ENCODE measurements around the gene RMRP. TPM values are rescaled to one million over a fixed set of nuclear protein-coding genes. Genes with fewer than 3 reads are reported as not detected.
A peak's percentile ranks its signal among the peaks of the same experiment; 100 is the strongest.

The RMRP gene
- total RNA-seq (over 10,000 TPM; 14,949 to 16,694 TPM), polyA plus RNA-seq (not detected)
- long read RNA-seq, donor 1: 0 reads
- long read RNA-seq, donor 2: 0 reads

- Histone ChIP-seq H3K4me1 (ENCODE audit: control insufficient read depth in 1 of 2, insufficient read depth in 2 of 2, low read length in 2 of 2) (no peaks in the 10 kb centered on the region), H3K36me3 (ENCODE audit: control insufficient read depth in 1 of 2, insufficient read depth in 2 of 2, low read length in 1 of 2) (no peaks in the 10 kb centered on the region), H3K27me3 (ENCODE audit: control insufficient read depth in 1 of 2, insufficient read depth in 2 of 2, low read length in 1 of 2) (no peaks in the 10 kb centered on the region), H3K4me3 (ENCODE audit: low read length in 2 of 2) (peak within 1 kb of the TSS; percentile 80 to 90), H3K9me3 (ENCODE audit: control insufficient read depth, low read length) (no peaks in the 10 kb centered on the region), H3K27ac (ENCODE audit: low read depth in 1 of 2, low read length in 2 of 2) (peak within 1 kb of the TSS; percentile 77 to 86)
- peak; percentile 98 to 99 for DNase-seq
- WGBS, 2 donors: 0 to 1% methylated on average over 42 of the region's 42 CpGs
- peak; percentile 97 for ATAC-seq (ENCODE audit: low FRiP score)
- intact Hi-C loops (cut with DNase I): loop anchor here (2.0 to 10.0 kb wide), 2 partner anchors 73 to 227 kb away; no protein-coding TSS in a partner anchor
Observed at GRCh38 chr9:35657546-35658136, at the start of gene RMRP. TSS of gene RMRP (minus strand) at chr9:35658019.

- Histone ChIP-seq H3K27ac (ENCODE audit: low read depth in 1 of 2, low read length in 2 of 2) (no peak overlapping the region), H3K36me3 (ENCODE audit: control insufficient read depth in 1 of 2, insufficient read depth in 2 of 2, low read length in 1 of 2) (peaks cover 13 to 60% of the 10 kb centered on the region in 2 donors), H3K27me3 (ENCODE audit: control insufficient read depth in 1 of 2, insufficient read depth in 2 of 2, low read length in 1 of 2) (no peaks in the 10 kb centered on the region), H3K4me1 (ENCODE audit: control insufficient read depth in 1 of 2, insufficient read depth in 2 of 2, low read length in 2 of 2) (no peaks in the 10 kb centered on the region), H3K4me3 (ENCODE audit: low read length in 2 of 2) (no peak overlapping the region), H3K9me3 (ENCODE audit: control insufficient read depth, low read length) (no peaks in the 10 kb centered on the region)
- ATAC-seq (ENCODE audit: low FRiP score): no peak
- WGBS, 2 donors: 84% methylated on average over 10 of the region's 10 CpGs
- intact Hi-C loops (cut with DNase I): no loop called here
- no peak for DNase-seq
Observed at GRCh38 chr9:35706951-35707350, 49.1 kb upstream of the RMRP start.

GRCh38 chr9:35705836-35706430, 48.1 kb upstream of the RMRP start:
- intact Hi-C loops (cut with DNase I): no loop called here
- H3K9me3 ChIP-seq (ENCODE audit: control insufficient read depth, low read length): no peaks in the 10 kb centered on the region
- H3K36me3 ChIP-seq (ENCODE audit: control insufficient read depth in 1 of 2, insufficient read depth in 2 of 2, low read length in 1 of 2): peaks cover 10 to 53% of the 10 kb centered on the region in 2 donors
- no peaks in the 10 kb centered on the region for H3K4me1 ChIP-seq (ENCODE audit: control insufficient read depth in 1 of 2, insufficient read depth in 2 of 2, low read length in 2 of 2)
- no peak for ATAC-seq (ENCODE audit: low FRiP score)
- peak in 1 of 2 donors; percentile 28 for DNase-seq
- no peak overlapping the region for H3K4me3 ChIP-seq (ENCODE audit: low read length in 2 of 2)
- no peaks in the 10 kb centered on the region for H3K27me3 ChIP-seq (ENCODE audit: control insufficient read depth in 1 of 2, insufficient read depth in 2 of 2, low read length in 1 of 2)
- WGBS, 2 donors: 88 to 90% methylated on average over 7 of the region's 7 CpGs
- peak overlapping the region in 1 of 2 donors; percentile 20 for H3K27ac ChIP-seq (ENCODE audit: low read depth in 1 of 2, low read length in 2 of 2)

GRCh38 chr9:35705372-35705771, 47.6 kb upstream of the RMRP start:
- H3K4me1 ChIP-seq (ENCODE audit: control insufficient read depth in 1 of 2, insufficient read depth in 2 of 2, low read length in 2 of 2): no peaks in the 10 kb centered on the region
- H3K27ac ChIP-seq (ENCODE audit: low read depth in 1 of 2, low read length in 2 of 2): no peak overlapping the region
- 61 to 66% methylated on average over 8 of the region's 8 CpGs for WGBS, 2 donors
- ATAC-seq (ENCODE audit: low FRiP score) (no peak), DNase-seq (peak; percentile 16 to 55)
- peaks cover 10 to 48% of the 10 kb centered on the region in 2 donors for H3K36me3 ChIP-seq (ENCODE audit: control insufficient read depth in 1 of 2, insufficient read depth in 2 of 2, low read length in 1 of 2)
- no peak overlapping the region for H3K4me3 ChIP-seq (ENCODE audit: low read length in 2 of 2)
- intact Hi-C loops (cut with DNase I): no loop called here
- H3K9me3 ChIP-seq (ENCODE audit: control insufficient read depth, low read length): no peaks in the 10 kb centered on the region
- no peaks in the 10 kb centered on the region for H3K27me3 ChIP-seq (ENCODE audit: control insufficient read depth in 1 of 2, insufficient read depth in 2 of 2, low read length in 1 of 2)

GRCh38 chr9:35703906-35704672, 46.3 kb upstream of the RMRP start:
- no peak for ATAC-seq (ENCODE audit: low FRiP score)
- Histone ChIP-seq H3K4me1 (ENCODE audit: control insufficient read depth in 1 of 2, insufficient read depth in 2 of 2, low read length in 2 of 2) (no peaks in the 10 kb centered on the region), H3K27me3 (ENCODE audit: control insufficient read depth in 1 of 2, insufficient read depth in 2 of 2, low read length in 1 of 2) (no peaks in the 10 kb centered on the region), H3K9me3 (ENCODE audit: control insufficient read depth, low read length) (no peaks in the 10 kb centered on the region), H3K36me3 (ENCODE audit: control insufficient read depth in 1 of 2, insufficient read depth in 2 of 2, low read length in 1 of 2) (peaks cover 15 to 60% of the 10 kb centered on the region in 2 donors), H3K4me3 (ENCODE audit: low read length in 2 of 2) (no peak overlapping the region), H3K27ac (ENCODE audit: low read depth in 1 of 2, low read length in 2 of 2) (no peak overlapping the region)
- peak; percentile 33 to 72 for DNase-seq
- intact Hi-C loops (cut with DNase I): no loop called here
- 91 to 92% methylated on average over 26 of the region's 26 CpGs for WGBS, 2 donors

GRCh38 chr9:35702696-35703095, 44.9 kb upstream of the RMRP start:
- intact Hi-C loops (cut with DNase I): no loop called here
- Histone ChIP-seq H3K27ac (ENCODE audit: low read depth in 1 of 2, low read length in 2 of 2) (no peak overlapping the region), H3K9me3 (ENCODE audit: control insufficient read depth, low read length) (no peaks in the 10 kb centered on the region), H3K4me3 (ENCODE audit: low read length in 2 of 2) (no peak overlapping the region), H3K27me3 (ENCODE audit: control insufficient read depth in 1 of 2, insufficient read depth in 2 of 2, low read length in 1 of 2) (no peaks in the 10 kb centered on the region), H3K4me1 (ENCODE audit: control insufficient read depth in 1 of 2, insufficient read depth in 2 of 2, low read length in 2 of 2) (no peaks in the 10 kb centered on the region), H3K36me3 (ENCODE audit: control insufficient read depth in 1 of 2, insufficient read depth in 2 of 2, low read length in 1 of 2) (peaks cover 15 to 64% of the 10 kb centered on the region in 2 donors)
- WGBS, 2 donors: 97 to 100% methylated on average over 7 of the region's 7 CpGs
- ATAC-seq (ENCODE audit: low FRiP score) (no peak), DNase-seq (peak in 1 of 2 donors; percentile 25)

- Histone ChIP-seq H3K36me3 (ENCODE audit: control insufficient read depth in 1 of 2, insufficient read depth in 2 of 2, low read length in 1 of 2) (peaks cover 15 to 56% of the 10 kb centered on the region in 2 donors), H3K27ac (ENCODE audit: low read depth in 1 of 2, low read length in 2 of 2) (peak overlapping the region in 1 of 2 donors; percentile 26), H3K4me1 (ENCODE audit: control insufficient read depth in 1 of 2, insufficient read depth in 2 of 2, low read length in 2 of 2) (no peaks in the 10 kb centered on the region), H3K27me3 (ENCODE audit: control insufficient read depth in 1 of 2, insufficient read depth in 2 of 2, low read length in 1 of 2) (no peaks in the 10 kb centered on the region), H3K9me3 (ENCODE audit: control insufficient read depth, low read length) (no peaks in the 10 kb centered on the region), H3K4me3 (ENCODE audit: low read length in 2 of 2) (no peak overlapping the region)
- ATAC-seq (ENCODE audit: low FRiP score): no peak
- peak in 1 of 2 donors; percentile 2 for DNase-seq
- intact Hi-C loops (cut with DNase I): no loop called here
Observed at GRCh38 chr9:35700942-35701341, 43.1 kb upstream of the RMRP start.

- intact Hi-C loops (cut with DNase I): no loop called here
- Histone ChIP-seq H3K36me3 (ENCODE audit: control insufficient read depth in 1 of 2, insufficient read depth in 2 of 2, low read length in 1 of 2) (peaks cover 10 to 49% of the 10 kb centered on the region in 2 donors), H3K27me3 (ENCODE audit: control insufficient read depth in 1 of 2, insufficient read depth in 2 of 2, low read length in 1 of 2) (no peaks in the 10 kb centered on the region), H3K9me3 (ENCODE audit: control insufficient read depth, low read length) (no peaks in the 10 kb centered on the region), H3K4me3 (ENCODE audit: low read length in 2 of 2) (no peak overlapping the region), H3K27ac (ENCODE audit: low read depth in 1 of 2, low read length in 2 of 2) (peak overlapping the region in 1 of 2 donors; percentile 72), H3K4me1 (ENCODE audit: control insufficient read depth in 1 of 2, insufficient read depth in 2 of 2, low read length in 2 of 2) (no peaks in the 10 kb centered on the region)
- ATAC-seq (ENCODE audit: low FRiP score) (no peak), DNase-seq (peak; percentile 26 to 57)
- 78 to 80% methylated on average over 11 of the region's 11 CpGs for WGBS, 2 donors
Observed at GRCh38 chr9:35700031-35700430, 42.2 kb upstream of the RMRP start.

Data from aorta (tissue), 5 donors.